ENCODE data around the gene PALM.

The PALM gene

GRCh38 chr19:703329-703650 is 5.4 kb upstream of the PALM start:
- no peak overlapping the region for H3K4me2 ChIP-seq (ENCODE audit: low read length)
- H3K4me3 ChIP-seq (ENCODE audit: low read length), result no peak overlapping the region
- H2AFZ ChIP-seq (ENCODE audit: low read depth, low read length), result no peak overlapping the region
- no peaks in the 10 kb centered on the region for H3K9me3 ChIP-seq (ENCODE audit: insufficient read depth, low read length)
- no peaks in the 10 kb centered on the region for H3K4me1 ChIP-seq (ENCODE audit: low read length)
- H4K20me1 ChIP-seq (ENCODE audit: insufficient read depth, low read length), result no peaks in the 10 kb centered on the region
- no peak overlapping the region for H3K27ac ChIP-seq (ENCODE audit: low read length)
- H3K36me3 ChIP-seq (replicated peaks; ENCODE audit: low read depth, low read length), result no peaks in the 10 kb centered on the region
- H3K79me2 ChIP-seq (ENCODE audit: low read length), result no peaks in the 10 kb centered on the region
- H3K27me3 ChIP-seq (ENCODE audit: low read depth, low read length), result no peaks in the 10 kb centered on the region
- TF ChIP-seq, protein P1, sequence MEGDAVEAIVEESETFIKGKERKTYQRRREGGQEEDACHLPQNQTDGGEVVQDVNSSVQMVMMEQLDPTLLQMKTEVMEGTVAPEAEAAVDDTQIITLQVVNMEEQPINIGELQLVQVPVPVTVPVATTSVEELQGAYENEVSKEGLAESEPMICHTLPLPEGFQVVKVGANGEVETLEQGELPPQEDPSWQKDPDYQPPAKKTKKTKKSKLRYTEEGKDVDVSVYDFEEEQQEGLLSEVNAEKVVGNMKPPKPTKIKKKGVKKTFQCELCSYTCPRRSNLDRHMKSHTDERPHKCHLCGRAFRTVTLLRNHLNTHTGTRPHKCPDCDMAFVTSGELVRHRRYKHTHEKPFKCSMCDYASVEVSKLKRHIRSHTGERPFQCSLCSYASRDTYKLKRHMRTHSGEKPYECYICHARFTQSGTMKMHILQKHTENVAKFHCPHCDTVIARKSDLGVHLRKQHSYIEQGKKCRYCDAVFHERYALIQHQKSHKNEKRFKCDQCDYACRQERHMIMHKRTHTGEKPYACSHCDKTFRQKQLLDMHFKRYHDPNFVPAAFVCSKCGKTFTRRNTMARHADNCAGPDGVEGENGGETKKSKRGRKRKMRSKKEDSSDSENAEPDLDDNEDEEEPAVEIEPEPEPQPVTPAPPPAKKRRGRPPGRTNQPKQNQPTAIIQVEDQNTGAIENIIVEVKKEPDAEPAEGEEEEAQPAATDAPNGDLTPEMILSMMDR (IDR thresholded peaks at IDR 0.05; ENCODE audit: low read depth, low read length), result no peak
- TF ChIP-seq EZH2phosphoT487 (IDR thresholded peaks at IDR 0.05; ENCODE audit: low read depth), result no peak
- H3K9ac ChIP-seq (ENCODE audit: low read length), result no peak overlapping the region

DNA sequence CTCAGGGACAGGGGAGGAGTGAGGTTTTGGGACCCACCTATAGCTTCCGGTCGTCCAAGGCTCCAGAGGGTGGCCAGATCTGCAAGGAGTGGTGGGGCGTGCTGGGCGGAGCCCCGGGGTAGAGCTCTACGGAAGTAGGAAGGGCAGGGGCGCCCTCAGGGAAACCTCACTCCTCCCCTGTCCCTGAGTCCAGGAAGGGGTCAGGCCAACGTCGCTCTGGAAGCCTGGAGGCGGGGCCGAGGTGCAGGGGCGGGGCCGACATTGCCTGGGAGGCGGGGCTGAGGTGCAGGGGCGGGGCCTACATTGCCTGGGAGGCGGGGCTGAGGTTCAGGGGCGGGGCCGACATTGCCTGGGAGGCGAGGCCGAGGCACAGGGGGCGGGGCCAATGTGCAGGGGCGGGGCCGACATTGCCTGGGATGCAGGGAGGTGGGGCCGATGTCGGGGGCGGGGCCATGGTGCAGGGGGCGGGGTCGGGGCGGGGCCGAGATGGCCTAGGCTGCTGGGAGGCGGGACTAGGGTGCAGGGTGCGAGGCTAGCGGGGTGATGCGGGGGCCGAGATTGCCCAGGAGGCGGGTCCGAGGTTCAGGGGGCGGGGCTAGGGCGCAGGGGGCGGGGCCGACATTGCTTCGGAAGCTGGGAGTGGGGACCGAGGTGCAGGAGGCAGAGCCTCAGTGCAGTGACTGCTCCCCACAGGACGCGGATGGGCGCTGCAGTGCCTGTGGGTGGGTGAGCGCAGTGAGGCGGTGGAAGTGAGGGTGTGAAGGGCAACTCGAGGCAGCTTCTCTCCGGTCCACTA is 4.9 kb upstream of the PALM start:
- Histone ChIP-seq H2AFZ (ENCODE audit: low read depth, low read length) (no peak overlapping the region), H3K4me1 (ENCODE audit: low read length) (no peaks in the 10 kb centered on the region), H3K9ac (ENCODE audit: low read length) (no peak overlapping the region), H3K79me2 (ENCODE audit: low read length) (no peaks in the 10 kb centered on the region), H3K36me3 (replicated peaks; ENCODE audit: low read depth, low read length) (no peaks in the 10 kb centered on the region), H3K27me3 (ENCODE audit: low read depth, low read length) (no peaks in the 10 kb centered on the region), H3K9me3 (ENCODE audit: insufficient read depth, low read length) (no peaks in the 10 kb centered on the region), H3K4me3 (ENCODE audit: low read length) (no peak overlapping the region), H3K27ac (ENCODE audit: low read length) (no peak overlapping the region), H4K20me1 (ENCODE audit: insufficient read depth, low read length) (no peaks in the 10 kb centered on the region), H3K4me2 (ENCODE audit: low read length) (no peak overlapping the region)
- no peak for TF ChIP-seq EZH2phosphoT487 (IDR thresholded peaks at IDR 0.05; ENCODE audit: low read depth)
- TF ChIP-seq, protein P1 (IDR thresholded peaks at IDR 0.05; ENCODE audit: low read depth, low read length), result no peak

- TF ChIP-seq EZH2phosphoT487 (IDR thresholded peaks at IDR 0.05; ENCODE audit: low read depth), result no peak
- TF ChIP-seq, protein P1 (IDR thresholded peaks at IDR 0.05; ENCODE audit: low read depth, low read length), result no peak
- no peak overlapping the region for H3K27ac ChIP-seq (ENCODE audit: low read length)
- H3K4me3 ChIP-seq (ENCODE audit: low read length), result no peak overlapping the region
- no peaks in the 10 kb centered on the region for H3K4me1 ChIP-seq (ENCODE audit: low read length)
- H2AFZ ChIP-seq (ENCODE audit: low read depth, low read length), result no peak overlapping the region
- no peaks in the 10 kb centered on the region for H3K36me3 ChIP-seq (replicated peaks; ENCODE audit: low read depth, low read length)
- no peak overlapping the region for H3K4me2 ChIP-seq (ENCODE audit: low read length)
- no peaks in the 10 kb centered on the region for H4K20me1 ChIP-seq (ENCODE audit: insufficient read depth, low read length)
- no peaks in the 10 kb centered on the region for H3K27me3 ChIP-seq (ENCODE audit: low read depth, low read length)
- H3K79me2 ChIP-seq (ENCODE audit: low read length), result no peaks in the 10 kb centered on the region
- no peaks in the 10 kb centered on the region for H3K9me3 ChIP-seq (ENCODE audit: insufficient read depth, low read length)
- no peak overlapping the region for H3K9ac ChIP-seq (ENCODE audit: low read length)
These were observed 4.3 kb upstream of the PALM start for GRCh38 chr19:704447-704741.

GRCh38 chr19:709196-709964 is 645 bp downstream of the PALM start:
- Histone ChIP-seq H3K36me3 (replicated peaks; ENCODE audit: low read depth, low read length) (no peaks in the 10 kb centered on the region), H4K20me1 (ENCODE audit: insufficient read depth, low read length) (no peaks in the 10 kb centered on the region), H3K79me2 (ENCODE audit: low read length) (no peaks in the 10 kb centered on the region), H3K27ac (ENCODE audit: low read length) (no peak overlapping the region), H3K4me3 (ENCODE audit: low read length) (no peak overlapping the region), H3K9me3 (ENCODE audit: insufficient read depth, low read length) (no peaks in the 10 kb centered on the region), H3K4me1 (ENCODE audit: low read length) (no peaks in the 10 kb centered on the region), H3K9ac (ENCODE audit: low read length) (no peak overlapping the region), H2AFZ (ENCODE audit: low read depth, low read length) (no peak overlapping the region), H3K4me2 (ENCODE audit: low read length) (no peak overlapping the region), H3K27me3 (ENCODE audit: low read depth, low read length) (no peaks in the 10 kb centered on the region)
- no peak for TF ChIP-seq EZH2phosphoT487 (IDR thresholded peaks at IDR 0.05; ENCODE audit: low read depth)
- TF ChIP-seq, protein P1 (IDR thresholded peaks at IDR 0.05; ENCODE audit: low read depth, low read length), result no peak

Data from OCI-LY3 (cell line).